Stimulated activated CD8-positive, alpha-beta memory T cell treated with anti-CD3 and anti-CD28 coated beads, Interleukin-4, amount 100 ng/mL, for 1 hour (primary cell): ENCODE measurements around the gene NCOA1.
A peak's percentile ranks its signal among the peaks of the same experiment; 100 is the strongest.
"Not testable (repeated sequence)": the region's sequence is repeated elsewhere in the genome, so short reads cannot be mapped to it uniquely, and the experiment has no call there.

ENCODE experiments used
- DNase-seq, 2 donors: peaks; one replicate each; pipeline ENCODE4 v3.0.0-alpha.2; 2020; ENCODE audit warnings: low read depth in 2 of 2, low spot score in 1 of 2

The NCOA1 gene

DNA sequence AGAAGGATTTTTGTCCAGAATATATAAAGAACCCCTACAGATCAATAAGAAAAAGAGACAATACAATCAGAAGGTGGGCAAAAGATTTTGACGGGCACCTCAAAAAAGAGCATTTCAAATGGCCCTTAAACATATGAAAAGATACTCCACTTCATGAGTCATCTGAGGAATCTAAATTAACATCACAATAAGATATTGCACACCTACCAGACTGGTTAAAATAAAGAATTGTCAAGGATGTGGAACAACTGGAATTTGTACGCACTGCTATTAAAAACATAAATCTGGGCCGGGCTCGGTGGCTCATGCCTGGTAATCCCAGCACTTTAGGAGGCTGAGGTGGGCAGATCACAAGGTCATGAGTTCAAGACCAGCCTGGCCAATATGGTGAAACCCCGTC lies 17.0 kb upstream of the NCOA1 start:
- DNase-seq: no peak

DNA sequence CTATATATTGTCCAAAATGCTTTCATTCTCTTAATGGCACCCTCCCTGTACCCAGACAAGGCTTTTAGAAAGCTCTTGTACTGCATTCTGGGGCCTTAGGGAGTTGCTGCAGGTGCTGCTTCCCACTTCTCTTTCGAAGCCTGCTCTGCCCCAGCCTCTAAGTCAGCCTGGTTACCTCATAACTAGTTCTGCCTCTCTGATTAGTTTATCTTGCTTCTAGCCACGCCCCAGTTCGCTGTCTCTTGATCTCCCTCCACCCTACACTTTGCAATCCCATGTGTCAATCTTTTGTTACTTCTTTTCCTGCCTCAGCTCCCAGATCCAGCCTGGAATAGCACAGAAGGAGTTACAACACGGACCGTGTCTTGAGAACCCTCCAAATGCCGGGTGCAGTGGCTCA lies 13.8 kb upstream of the NCOA1 start:
- no peak for DNase-seq

DNA sequence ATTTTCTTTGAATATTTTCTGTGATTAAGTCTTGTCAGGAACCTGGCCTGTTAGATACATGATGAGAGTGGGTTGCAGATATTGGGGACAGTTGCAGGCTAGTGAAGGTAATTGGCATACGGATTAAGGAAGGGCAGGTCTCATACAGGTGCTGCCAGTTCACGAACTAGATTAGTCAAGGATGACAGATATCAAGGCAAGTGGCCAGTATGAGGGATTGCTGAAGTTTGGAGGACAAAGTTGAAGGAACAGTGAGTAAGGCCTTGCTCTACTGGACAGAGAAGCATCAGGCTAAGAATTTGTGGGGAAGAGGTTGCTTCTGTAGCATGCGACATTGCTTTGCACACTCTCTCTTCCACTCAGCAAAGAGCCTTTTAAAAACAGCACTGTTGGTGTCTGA lies 12.8 kb upstream of the NCOA1 start:
- no peak for DNase-seq

DNA sequence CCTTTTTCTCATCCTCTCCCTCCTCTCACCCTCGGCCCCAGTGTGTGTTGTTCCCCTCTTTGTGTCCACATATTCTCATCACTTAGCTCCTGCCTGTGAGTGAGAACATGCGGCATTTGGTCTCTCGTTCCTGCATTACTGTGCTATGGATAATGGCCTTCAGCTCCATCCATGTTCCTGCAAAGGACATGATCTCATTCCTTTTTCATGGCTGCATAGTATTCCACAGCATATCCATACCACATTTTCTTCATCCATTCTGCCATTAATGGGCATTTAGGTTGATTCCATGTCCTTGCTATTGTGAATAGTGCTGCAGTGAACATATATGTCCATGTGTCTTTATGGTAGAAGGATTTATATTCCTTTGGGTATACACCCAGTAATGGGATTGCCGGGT lies 10.8 kb upstream of the NCOA1 start:
- DNase-seq: no peak

DNA sequence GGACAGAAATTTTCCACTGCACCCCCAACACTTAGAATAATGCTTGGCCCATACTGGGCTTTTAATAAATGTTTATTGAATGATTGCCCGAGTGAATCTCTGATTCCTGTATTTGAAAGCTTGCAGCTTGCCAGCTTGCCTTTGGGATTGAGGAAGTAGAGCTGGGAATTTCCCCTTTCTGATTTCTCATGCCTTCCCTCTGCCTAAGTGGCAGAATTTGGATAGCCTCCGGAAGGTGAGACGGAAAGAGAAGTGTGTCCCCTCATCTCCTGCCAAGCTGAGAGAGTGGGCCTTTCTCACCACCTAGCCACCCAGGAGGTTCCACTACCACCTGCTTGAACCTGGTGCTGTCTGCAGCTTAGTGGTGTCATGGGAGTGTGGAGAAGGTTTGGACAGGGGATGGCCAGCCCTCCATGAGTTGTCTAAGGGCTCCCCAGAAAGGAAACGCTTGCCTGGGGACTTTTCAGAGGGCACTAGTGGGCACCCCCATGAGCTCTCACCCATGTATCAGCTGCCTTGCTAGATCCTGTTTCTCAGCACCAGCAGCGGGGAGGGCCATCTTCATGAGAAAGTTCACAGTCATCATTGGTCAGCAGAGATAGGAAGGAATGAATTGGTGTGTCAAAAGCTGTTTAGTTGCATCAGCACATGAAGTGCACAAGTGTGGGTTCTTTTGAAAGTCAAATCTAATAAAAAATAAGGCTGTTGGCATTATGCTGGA lies 8.6 kb upstream of the NCOA1 start:
- DNase-seq: no peak

DNA sequence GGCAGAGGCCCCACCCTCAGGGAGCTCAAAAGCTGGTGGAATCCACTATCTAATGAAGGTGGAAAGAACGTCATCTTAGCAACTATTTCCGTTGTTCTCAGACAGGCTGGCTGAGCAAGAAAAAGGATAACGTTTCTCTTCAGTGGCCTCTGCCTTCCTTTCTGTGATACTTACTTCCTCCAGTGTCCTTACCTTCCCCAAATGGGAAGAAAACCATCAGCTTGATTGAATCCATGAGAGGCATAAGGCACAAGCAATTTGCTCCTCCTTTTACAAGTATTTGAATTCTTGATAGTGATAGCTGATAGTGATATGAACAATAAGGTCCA lies 8.1 kb upstream of the NCOA1 start:
- DNase-seq: no peak

DNA sequence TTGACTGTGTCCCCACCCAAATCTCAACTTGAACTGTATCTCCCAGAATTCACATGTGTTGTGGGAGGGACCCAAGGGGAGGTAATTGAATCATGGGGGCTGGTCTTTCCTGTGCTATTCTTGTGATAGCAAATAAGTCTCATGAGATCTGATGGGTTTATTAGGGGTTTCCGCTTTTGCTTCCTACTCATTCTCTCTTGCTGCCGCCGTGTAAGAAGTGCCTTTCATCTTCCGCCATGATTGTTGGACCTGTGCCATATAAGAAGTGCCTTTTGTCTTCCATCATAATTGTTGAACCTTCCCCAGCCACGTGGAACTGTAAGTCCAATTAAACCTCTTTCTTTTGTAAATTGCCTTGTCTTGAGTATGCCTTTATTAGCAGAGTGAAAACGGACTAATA lies 6.4 kb upstream of the NCOA1 start:
- DNase-seq: not testable (repeated sequence)

DNA sequence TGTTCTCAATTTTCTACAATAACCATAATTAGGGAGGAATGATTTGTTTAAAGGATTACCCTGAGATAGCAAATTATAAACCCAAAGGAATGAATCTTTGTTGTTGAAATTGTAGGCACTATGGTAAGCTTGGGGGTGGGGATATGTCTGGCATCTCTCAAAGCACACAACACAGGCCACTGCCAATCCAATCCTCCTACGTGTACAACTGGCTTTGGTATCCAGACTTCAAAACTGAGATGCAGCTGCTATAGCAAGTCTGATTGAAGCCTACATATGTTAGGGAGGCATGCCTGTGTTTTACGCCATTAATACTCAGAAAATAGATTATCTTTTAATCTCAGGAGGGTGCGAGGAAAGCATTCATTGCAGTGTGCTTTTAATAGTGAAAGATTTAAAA lies 5.9 kb upstream of the NCOA1 start:
- no peak for DNase-seq

DNA sequence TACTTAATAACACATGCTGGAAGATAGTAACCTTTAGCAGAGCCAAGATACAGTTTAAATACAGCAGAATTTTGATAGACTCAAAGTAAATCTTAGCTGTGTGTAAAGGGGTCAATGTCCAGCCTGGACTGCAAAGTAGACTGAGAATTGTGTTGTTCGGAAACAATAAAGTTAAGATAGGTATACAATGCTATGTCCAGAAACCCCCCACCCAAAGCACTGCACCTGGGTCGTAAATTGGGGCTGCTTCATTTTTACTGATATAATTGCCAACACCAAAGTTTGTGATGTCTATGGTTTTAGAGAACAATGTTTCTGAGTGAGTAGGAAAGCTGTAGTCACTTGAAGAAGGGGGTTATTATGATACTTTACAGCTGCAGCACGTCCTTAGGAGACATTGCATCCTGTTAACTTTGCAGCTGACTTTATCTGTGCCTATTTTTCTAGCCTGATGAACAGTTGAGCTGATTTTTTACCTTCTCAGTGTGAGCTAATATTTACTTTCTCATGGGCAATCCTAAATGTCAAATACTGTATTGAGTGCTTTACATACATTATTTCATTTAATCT lies 4.3 kb upstream of the NCOA1 start:
- DNase-seq: no peak

DNA sequence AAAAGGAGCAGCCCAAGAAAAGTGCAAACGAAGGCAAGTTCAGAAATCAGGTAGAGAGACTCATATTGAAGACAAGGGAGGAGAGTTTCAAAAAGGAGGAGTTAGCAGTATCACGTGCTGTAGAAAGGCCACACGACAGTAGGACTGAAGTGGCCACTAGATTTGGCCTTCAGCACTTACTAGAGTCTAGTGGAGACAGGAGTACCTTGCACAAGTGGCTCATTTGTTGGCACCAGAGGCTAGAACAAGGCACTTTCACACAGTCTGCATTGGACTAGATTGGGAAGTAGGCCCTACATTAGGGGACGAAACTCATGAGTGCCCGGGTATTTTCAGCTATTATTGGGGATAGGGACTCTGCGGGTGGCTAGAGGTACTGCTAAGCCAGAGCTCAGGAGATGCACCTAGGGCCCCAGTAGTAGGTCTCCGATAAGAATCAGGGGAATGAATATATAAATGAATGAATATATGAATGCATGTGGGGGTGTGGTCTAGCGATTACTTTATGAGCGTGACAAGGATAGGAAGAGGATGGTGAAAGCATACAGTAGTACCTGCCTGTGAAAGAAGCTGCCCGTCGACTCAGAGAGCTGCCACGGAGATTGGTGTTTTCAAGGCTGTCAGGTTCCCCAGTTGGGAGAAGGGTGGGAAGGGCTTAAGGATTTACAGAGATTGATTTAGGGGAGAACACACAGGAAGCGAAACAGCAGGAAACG lies 1.4 kb upstream of the NCOA1 start:
- DNase-seq: no peak

DNA sequence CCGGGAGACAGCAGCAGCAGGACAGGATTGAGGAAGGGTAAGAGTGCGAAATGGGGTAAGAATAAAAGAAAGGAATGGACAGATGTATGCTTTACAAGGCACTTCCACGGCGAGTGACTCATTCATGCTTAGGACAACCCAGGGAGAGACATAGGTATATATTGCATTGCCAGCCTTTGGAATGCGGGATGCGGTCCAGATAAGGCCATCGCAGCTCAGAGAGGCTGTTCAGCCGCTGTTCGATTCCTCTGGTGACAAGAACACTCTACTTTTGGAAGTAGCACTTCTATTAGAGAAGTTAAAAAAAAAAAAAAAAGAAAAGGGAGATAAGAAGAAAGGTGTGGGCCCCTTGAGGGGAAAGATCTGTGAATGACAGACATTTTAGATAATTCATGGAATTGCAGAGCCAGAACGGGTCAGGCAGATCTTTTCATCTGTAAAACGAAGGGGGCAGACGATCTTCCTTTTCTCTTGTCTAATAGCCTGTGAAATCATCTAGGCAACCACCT lies 819 bp upstream of the NCOA1 start:
- DNase-seq: no peak

DNA sequence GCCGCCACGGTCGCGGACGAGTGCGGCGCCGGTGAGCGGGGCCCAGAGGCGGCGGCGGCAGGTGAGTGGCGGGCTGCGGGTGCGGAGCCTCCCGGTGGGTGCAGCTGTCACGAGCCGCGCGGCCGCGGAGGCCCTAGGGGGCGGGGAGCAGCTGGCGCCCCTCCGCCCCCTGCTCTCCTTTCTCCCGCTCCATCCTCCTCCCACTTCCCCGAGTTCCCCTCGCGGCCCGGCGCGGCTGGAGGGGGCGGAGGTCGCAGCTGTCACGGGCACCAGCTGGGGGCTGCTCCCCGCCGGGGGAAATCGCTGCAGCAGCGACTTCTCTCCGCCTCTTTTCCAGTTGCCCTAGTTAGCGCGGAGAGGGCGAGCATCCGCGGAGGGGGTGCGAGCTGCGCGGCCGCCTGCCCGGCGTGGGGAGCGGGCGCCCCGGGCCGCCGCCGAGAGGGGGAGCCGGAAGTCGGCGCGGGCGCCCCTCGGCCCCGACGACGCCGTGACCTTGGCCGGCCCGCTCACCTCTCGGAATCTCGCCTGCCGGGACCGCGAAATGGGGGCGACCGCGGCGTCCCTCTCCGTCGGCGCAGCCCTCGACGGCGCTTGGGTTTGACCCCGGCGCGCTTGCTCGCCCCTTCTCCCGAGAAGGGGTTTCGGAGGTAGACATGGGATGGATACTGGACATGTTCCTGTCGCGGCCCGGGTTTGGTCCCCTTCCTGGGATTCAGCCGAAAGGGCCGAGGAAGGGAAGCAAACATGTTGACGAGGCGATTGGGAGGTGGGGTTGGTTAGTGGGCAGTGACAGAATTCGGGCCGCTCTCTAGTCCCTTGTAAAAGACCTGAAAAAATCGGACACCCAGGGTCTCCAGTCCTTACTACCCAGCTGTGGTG lies 727 bp downstream of the NCOA1 start:
- DNase-seq: peak; percentile 27 to 42

DNA sequence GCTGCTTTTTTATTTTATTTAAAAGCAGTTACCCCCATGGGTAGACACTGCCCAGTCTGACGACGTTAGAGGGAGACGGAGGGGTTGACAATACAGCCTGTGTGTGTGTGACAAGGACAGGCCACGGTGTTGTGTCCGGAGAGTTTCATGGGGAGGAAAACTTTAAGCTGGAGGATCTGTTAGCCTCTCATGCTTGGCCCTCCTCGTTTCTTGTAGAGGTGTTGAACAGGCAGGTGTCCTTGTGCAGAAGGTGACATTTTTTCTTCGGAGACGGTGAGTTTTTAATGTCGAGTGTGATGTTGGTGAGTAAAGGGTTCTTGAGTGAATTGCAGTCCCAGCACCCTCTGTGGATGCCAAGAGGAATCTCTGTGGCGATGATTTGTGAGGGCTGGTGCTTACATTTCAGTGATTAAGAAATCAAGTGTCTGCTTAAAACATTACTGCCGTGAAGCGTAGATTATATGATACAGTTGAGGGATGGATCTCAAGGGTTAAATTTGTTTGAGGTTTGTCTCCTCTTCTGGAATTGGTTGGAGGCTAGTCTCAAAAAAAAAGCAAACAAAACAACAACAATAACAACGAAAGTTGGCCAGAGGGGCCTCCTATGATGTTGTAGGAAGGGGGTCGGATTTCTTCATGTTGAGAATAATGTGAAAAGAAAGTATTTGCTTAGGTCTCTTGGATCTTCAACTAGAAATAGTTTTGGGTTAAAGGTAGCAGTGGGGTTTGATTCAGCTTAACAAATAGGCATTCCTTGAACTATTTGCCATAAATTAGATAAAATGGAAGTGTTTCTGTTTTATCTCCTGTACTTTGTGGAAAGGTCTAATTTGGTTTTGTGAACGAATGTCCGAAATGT lies 1.6 kb downstream of the NCOA1 start:
- DNase-seq: no peak

DNA sequence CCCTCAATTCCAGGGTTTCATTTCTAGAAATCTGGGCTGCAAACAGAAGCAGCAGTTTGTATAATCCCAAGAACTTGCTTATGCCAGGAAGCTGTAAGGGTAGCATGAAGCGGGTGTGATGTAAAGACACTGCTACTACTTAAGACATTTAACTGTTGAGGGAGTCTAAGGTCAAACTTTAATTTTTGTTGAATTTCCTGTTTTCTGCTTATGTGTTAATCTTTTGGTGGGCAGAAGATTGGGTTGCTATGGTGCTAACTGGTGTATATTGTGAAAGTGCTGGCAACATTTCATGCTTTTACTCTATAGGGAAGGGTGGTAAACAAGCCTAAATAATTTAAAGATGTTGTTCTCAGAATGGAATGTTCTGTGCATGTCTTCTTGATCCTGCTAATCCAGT lies 2.7 kb downstream of the NCOA1 start:
- DNase-seq: no peak

DNA sequence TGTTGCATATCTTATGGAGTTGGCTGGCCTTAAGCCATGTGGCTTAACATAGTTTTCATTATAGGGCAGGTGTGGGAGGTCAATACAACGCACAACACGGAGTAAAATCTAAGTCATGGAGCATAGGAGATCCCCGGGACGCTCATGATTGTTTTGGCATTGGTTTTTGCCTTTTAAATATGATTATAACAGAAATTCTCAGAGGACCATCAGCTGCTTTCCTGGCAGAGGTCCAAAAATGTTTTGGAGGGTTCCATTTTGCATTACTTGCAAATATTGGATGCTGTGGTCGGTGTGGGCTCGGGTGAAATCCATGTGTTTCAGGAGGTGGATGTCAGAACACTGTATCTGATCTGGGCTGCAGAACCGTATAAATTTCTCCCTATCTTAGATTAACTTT lies 3.4 kb downstream of the NCOA1 start:
- DNase-seq: no peak

DNA sequence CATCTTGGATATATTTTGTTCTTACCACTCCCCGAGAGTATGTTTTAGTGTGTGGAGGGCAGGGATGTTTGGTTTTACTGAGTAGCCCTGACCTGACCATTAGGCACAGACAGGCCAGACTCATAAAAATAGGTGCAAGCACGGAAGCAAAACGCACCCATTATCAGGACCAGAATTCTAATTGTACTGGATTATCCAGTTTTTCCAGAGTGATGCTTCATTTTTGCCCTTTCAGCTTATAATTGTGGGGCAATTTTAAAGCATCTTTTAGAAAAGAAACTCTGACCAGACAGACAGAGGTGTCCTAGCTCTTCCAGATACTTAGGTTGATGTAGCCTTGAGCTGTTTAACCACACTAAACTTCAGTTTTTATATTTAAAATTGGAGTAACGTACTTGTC lies 4.4 kb downstream of the NCOA1 start:
- DNase-seq: no peak

DNA sequence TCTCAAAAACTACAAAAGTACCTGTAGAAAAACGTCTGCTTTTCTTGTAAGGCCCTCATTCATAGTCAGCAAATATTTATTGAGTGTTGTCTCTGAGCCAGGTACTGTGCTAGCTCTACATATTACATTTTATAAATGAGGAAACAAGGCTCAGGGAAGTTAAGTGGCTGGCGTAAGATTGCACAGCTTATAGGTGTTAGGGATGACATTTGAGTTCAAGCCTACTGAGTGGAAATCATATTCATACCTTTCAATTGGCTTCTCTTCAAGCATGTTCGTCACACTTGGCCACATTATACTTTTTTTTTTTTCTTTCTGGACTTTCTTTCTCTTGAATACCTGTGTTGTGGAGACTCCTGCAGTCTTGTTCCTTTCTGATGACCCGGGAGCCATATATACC lies 5.9 kb downstream of the NCOA1 start:
- no peak for DNase-seq

DNA sequence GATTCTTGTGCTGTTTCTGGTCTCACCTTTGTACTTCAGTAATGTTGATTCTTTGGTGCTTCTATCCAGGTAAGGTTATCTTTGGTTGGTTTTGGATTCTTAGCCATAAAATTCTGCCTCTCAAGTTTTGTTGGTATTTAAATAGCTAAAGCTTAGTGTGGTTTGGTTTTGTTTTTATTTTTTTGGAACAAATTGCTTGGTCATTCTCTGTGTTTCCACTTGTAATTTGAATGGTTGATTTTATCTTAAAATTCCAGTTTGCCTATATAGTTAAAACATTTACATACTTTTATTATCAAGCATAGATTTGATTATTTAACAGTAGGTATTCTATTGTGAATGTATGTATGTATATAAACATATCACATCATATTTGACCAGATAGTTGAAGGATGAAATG lies 6.6 kb downstream of the NCOA1 start:
- no peak for DNase-seq

DNA sequence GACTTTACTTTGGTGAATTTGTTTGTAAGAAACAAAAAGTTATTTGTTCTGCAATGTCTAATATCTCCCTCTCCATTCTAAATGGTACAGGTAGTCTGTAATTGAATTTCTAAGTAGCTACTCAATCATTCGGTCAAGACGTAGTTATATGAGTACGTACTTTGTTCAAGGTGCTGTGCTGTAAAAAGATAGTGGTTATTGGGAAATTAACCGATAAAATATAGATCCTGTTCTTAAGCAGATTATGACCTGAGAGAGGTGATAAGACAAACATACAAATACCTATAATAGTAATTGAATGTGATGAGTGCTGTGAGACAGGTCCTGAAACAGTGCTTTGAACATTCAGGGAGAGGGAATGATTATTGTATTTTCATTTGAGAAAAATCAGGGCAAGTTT lies 7.1 kb downstream of the NCOA1 start:
- DNase-seq: no peak

DNA sequence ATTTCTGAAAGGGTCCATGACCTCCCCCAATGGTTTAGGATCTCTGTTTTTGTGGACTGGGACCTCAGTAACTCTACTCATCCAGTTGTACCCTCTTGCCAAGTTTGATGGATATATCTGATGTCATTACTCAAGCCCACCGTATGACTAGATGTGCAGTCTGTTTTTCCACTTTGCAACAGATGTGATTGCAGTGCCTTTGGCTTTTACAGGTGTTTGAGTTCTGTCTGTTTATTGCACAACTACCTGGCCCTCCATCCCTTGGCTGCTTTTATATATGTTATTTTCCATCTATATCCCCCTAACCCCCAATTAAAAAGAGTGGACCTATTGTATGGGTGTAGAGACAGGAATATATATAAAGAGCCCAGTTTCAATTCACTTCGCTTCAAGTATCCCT lies 10.8 kb downstream of the NCOA1 start:
- DNase-seq: no peak
